ENCODE data around the gene MTNR1A. TPM values are rescaled to one million over a fixed set of nuclear protein-coding genes. Genes with fewer than 3 reads are reported as not detected.

MTNR1A gene
- total and polyA plus RNA-seq, 9 of the 15 experiments (the other 6 are each of a cell fraction or from before 2014, with no cell fraction given): 0.09 to 0.12 (median 0.10) TPM; not detected in 5

GRCh38 chr4:186500721-186501304 lies 54.6 kb downstream of the MTNR1A start (continued):
- peak; percentile 95 for TF ChIP-seq MGA (IDR thresholded peaks at IDR 0.05)
- TF ChIP-seq NFATC3 (IDR thresholded peaks at IDR 0.05): no peak
- 0 out of 2 replicates have a peak, but pooled peaks have one; percentile 58 for TF ChIP-seq ZBTB1 (CRISPR knock-in tag; IDR thresholded peaks at IDR 0.05; ENCODE audit: borderline replicate concordance, low read depth)
- TF ChIP-seq SFPQ (IDR thresholded peaks at IDR 0.05; ENCODE audit: low read depth, low read length): no peak
- no peak for TF ChIP-seq POLR3A (IDR thresholded peaks at IDR 0.05; ENCODE audit: borderline replicate concordance, extremely low read depth, insufficient read depth, insufficient read length)
- peak; percentile 40; the same call in 1 of the 2 replicates for TF ChIP-seq NFIC (IDR thresholded peaks at IDR 0.05)
- peak; percentile 88 for TF ChIP-seq TAF1 (IDR thresholded peaks at IDR 0.05; ENCODE audit: control insufficient read depth, extremely low read depth, insufficient read depth, low read length, severe bottlenecking)
- TF ChIP-seq ESRRA (IDR thresholded peaks at IDR 0.05; ENCODE audit: borderline replicate concordance, low read depth): 0 out of 2 replicates have a peak, but pooled peaks have one; percentile 29
- TF ChIP-seq BRD9 (IDR thresholded peaks at IDR 0.05; ENCODE audit: low read depth, partially characterized antibody): peak; percentile 72
- TF ChIP-seq SOX6 (IDR thresholded peaks at IDR 0.05): peak; percentile 66
- peak; percentile 44; the same call in 1 of the 2 replicates for TF ChIP-seq MBD2 (IDR thresholded peaks at IDR 0.05; ENCODE audit: borderline replicate concordance, low read depth)
- no peak for TF ChIP-seq ZNF23 (CRISPR knock-in tag; IDR thresholded peaks at IDR 0.05)
- TF ChIP-seq MXI1 (IDR thresholded peaks at IDR 0.05; ENCODE audit: low read depth, low read length): peak; percentile 48; the same call in 1 of the 2 replicates
- TF ChIP-seq JUND (IDR thresholded peaks at IDR 0.05; ENCODE audit: borderline replicate concordance, low read depth, low read length): peak; percentile 63
- peak; percentile 25; the same call in 2 of the 3 replicates for TF ChIP-seq JUND (tag; IDR thresholded peaks at IDR 0.05; ENCODE audit: borderline replicate concordance, low read depth, low read length)
